ENCODE measurements around the gene MYRF. TPM values are rescaled to one million over a fixed set of nuclear protein-coding genes. Genes with fewer than 3 reads are reported as not detected.

MYRF gene
- total RNA-seq, 1 donor, result 0.36 TPM

DNA sequence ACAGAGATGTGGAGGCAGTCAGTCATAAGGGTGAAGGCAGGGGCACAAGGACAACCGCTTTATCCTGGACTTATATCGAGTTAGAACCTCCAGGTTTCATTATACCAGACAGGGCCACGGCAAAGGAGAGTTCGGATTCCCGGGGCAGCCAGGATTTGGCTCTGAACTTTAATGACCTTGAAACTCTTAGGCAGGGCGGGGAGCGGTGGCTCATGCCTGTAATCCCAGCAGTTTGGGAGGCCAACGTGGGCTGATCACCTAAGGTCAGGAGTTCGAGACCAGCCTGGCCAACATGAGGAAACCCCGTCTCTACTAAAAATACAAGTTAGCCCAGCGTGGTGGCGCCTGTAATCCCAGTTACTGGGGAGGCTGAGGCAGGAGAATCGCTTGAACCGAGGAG, 1.1 kb upstream of the MYRF start:
- TF ChIP-seq, protein P1, sequence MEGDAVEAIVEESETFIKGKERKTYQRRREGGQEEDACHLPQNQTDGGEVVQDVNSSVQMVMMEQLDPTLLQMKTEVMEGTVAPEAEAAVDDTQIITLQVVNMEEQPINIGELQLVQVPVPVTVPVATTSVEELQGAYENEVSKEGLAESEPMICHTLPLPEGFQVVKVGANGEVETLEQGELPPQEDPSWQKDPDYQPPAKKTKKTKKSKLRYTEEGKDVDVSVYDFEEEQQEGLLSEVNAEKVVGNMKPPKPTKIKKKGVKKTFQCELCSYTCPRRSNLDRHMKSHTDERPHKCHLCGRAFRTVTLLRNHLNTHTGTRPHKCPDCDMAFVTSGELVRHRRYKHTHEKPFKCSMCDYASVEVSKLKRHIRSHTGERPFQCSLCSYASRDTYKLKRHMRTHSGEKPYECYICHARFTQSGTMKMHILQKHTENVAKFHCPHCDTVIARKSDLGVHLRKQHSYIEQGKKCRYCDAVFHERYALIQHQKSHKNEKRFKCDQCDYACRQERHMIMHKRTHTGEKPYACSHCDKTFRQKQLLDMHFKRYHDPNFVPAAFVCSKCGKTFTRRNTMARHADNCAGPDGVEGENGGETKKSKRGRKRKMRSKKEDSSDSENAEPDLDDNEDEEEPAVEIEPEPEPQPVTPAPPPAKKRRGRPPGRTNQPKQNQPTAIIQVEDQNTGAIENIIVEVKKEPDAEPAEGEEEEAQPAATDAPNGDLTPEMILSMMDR (IDR thresholded peaks at IDR 0.05; ENCODE audit: extremely low read depth, low read depth, low read length), result no peak
- Histone ChIP-seq H3K27me3 (ENCODE audit: insufficient read depth, low read length) (peaks cover 10% of the 10 kb centered on the region), H3K27ac (ENCODE audit: low read depth, low read length) (no peak overlapping the region), H3K4me2 (ENCODE audit: insufficient read depth, low read length) (no peak overlapping the region), H4K20me1 (ENCODE audit: insufficient read depth, low read length) (no peaks in the 10 kb centered on the region), H3K9me3 (ENCODE audit: low read depth, low read length) (no peaks in the 10 kb centered on the region), H3K4me1 (ENCODE audit: insufficient read depth, low read length) (peaks cover 17% of the 10 kb centered on the region), H2AFZ (ENCODE audit: low read length) (no peak overlapping the region), H3K36me3 (ENCODE audit: insufficient read depth, low read length) (no peaks in the 10 kb centered on the region), H3K79me2 (ENCODE audit: insufficient read depth, low read length) (no peaks in the 10 kb centered on the region), H3K4me3 (ENCODE audit: insufficient read depth, low read length) (no peak overlapping the region)
- DNase-seq (ENCODE audit: insufficient read length, low spot score, missing footprints), result no peak

DNA sequence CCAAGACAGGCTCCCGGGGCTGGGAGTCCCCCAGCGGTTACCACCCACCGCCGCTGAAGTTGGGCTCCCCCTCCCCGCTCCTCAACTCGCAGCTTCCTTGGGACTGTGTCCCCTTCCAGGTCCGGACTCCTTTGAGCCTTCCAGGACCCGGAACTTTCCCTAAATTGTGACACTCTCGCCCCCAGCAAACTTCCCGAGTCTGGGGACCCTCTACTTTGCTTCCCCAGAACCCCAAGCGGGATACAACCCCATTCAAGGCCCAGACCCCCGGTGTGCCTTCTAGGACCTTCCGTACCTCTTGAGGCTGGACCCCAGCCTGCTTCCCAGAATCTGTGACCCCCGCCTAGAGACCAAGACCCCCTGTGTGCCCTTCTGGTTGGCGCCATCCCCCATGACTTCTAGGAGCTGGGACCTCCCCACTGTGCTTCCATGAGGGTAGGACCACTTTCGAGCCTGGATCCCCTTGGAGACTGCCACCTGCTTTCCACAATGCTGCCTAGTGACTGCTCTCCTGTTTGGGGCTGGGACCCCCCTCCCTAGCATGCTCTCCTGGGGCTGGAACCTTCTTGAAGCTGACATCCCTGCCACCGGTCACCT, 587 bp downstream of the MYRF start:
- TF ChIP-seq, protein P1 (IDR thresholded peaks at IDR 0.05; ENCODE audit: extremely low read depth, low read depth, low read length), result no peak
- Histone ChIP-seq H2AFZ (ENCODE audit: low read length) (peak overlapping the region; percentile 46), H3K4me1 (ENCODE audit: insufficient read depth, low read length) (peaks cover 14% of the 10 kb centered on the region), H3K9me3 (ENCODE audit: low read depth, low read length) (no peaks in the 10 kb centered on the region), H3K36me3 (ENCODE audit: insufficient read depth, low read length) (no peaks in the 10 kb centered on the region), H3K79me2 (ENCODE audit: insufficient read depth, low read length) (no peaks in the 10 kb centered on the region), H3K4me3 (ENCODE audit: insufficient read depth, low read length) (peak overlapping the region; percentile 57), H3K27me3 (ENCODE audit: insufficient read depth, low read length) (peaks cover 10% of the 10 kb centered on the region), H3K27ac (ENCODE audit: low read depth, low read length) (no peak overlapping the region), H3K4me2 (ENCODE audit: insufficient read depth, low read length) (peak overlapping the region; percentile 71), H4K20me1 (ENCODE audit: insufficient read depth, low read length) (no peaks in the 10 kb centered on the region)
- DNase-seq (ENCODE audit: insufficient read length, low spot score, missing footprints), result no peak

DNA sequence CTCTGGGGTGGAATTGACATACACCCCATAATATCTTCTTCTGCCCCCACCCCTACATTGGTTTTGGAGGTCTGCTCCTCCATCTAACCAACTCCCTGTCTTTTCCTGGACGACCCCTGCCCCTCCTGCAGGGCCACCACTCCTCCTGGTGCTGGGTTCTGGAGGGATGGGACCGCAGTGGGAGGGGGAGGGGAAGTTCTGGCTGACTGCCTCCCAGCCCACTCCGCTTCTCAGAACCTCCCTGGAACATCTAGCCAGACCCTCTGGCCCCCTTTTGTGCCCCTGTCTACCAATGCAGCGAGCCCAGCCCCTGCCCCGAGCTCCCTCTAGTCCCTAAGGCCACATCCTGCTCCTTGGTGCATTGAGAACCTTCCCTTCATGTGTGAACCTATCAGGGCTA, 1.2 kb downstream of the MYRF start:
- no peak overlapping the region for H3K27ac ChIP-seq (ENCODE audit: low read depth, low read length)
- H3K9me3 ChIP-seq (ENCODE audit: low read depth, low read length), result no peaks in the 10 kb centered on the region
- H3K4me3 ChIP-seq (ENCODE audit: insufficient read depth, low read length), result no peak overlapping the region
- H4K20me1 ChIP-seq (ENCODE audit: insufficient read depth, low read length), result no peaks in the 10 kb centered on the region
- H3K4me2 ChIP-seq (ENCODE audit: insufficient read depth, low read length), result no peak overlapping the region
- peaks cover 10% of the 10 kb centered on the region for H3K27me3 ChIP-seq (ENCODE audit: insufficient read depth, low read length)
- no peaks in the 10 kb centered on the region for H3K79me2 ChIP-seq (ENCODE audit: insufficient read depth, low read length)
- H2AFZ ChIP-seq (ENCODE audit: low read length), result no peak overlapping the region
- no peak for DNase-seq (ENCODE audit: insufficient read length, low spot score, missing footprints)
- TF ChIP-seq, protein P1 (IDR thresholded peaks at IDR 0.05; ENCODE audit: extremely low read depth, low read depth, low read length), result no peak
- no peaks in the 10 kb centered on the region for H3K36me3 ChIP-seq (ENCODE audit: insufficient read depth, low read length)
- peaks cover 14% of the 10 kb centered on the region for H3K4me1 ChIP-seq (ENCODE audit: insufficient read depth, low read length)

DNA sequence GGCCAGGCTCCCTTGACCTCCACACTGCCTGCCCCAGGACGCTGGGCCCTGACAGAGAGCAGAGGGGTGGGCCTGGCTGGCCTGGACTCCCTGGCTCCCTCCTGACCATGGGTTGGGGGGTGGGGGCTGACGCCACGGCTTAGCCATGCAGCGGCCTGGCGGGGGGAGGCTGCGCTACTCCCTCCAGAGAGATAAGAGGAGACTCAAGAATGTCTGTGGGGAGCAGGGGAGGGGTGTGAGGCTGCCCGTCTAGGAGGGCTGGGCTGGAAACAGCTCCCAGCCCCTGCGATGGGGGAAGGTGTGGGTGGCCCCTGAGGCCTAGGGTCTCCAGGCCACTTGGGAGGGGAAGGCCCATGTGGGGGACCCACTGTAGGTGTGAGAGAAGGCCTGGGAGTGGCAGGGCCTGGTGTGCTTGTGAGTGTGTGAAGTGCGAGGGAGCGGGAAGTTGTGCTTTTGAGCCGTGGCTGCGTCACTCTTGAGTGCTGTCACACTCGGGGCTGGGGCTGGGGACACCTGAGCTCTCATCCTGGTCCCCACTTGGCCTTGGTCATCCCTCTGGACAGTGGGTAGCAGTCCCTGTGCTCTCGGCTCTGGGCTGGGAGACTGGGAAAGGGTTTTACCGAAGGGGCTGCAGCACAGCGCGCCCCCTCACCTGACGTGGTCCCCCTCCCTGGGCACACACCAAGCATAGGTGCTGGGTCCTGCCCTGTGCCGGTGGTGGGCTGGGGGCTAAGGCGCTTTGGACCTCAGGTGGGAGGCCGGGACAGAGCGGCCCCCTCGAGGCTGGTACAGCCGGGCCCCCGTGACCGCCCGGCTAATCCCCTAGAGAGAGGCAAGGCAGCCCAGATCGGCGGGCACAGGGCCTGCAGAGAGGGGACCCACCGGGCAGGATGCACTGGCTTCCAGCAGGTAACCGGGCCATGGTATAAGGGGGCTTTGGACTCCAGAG, 2.4 kb downstream of the MYRF start:
- TF ChIP-seq, protein P1 (IDR thresholded peaks at IDR 0.05; ENCODE audit: extremely low read depth, low read depth, low read length), result no peak
- Histone ChIP-seq H3K4me2 (ENCODE audit: insufficient read depth, low read length) (no peak overlapping the region), H3K27ac (ENCODE audit: low read depth, low read length) (no peak overlapping the region), H3K36me3 (ENCODE audit: insufficient read depth, low read length) (no peaks in the 10 kb centered on the region), H3K4me1 (ENCODE audit: insufficient read depth, low read length) (peaks cover 14% of the 10 kb centered on the region), H3K27me3 (ENCODE audit: insufficient read depth, low read length) (peaks cover 10% of the 10 kb centered on the region), H3K4me3 (ENCODE audit: insufficient read depth, low read length) (no peak overlapping the region), H3K79me2 (ENCODE audit: insufficient read depth, low read length) (no peaks in the 10 kb centered on the region), H2AFZ (ENCODE audit: low read length) (no peak overlapping the region), H3K9me3 (ENCODE audit: low read depth, low read length) (no peaks in the 10 kb centered on the region), H4K20me1 (ENCODE audit: insufficient read depth, low read length) (no peaks in the 10 kb centered on the region)
- DNase-seq (ENCODE audit: insufficient read length, low spot score, missing footprints), result no peak

Data from osteoblast (primary cell).